GM21825 (cell line): Measurements from ENCODE around the gene MAP7.

Experiments used
- ATAC-seq: cut with Tn5 transposase; IDR thresholded peaks from one replicate; pipeline ENCODE4 v1.9.1; 2021; ENCODE audit warnings: mild to moderate bottlenecking, moderate library complexity; ENCODE audit not compliant: unreplicated experiment

MAP7 gene

DNA sequence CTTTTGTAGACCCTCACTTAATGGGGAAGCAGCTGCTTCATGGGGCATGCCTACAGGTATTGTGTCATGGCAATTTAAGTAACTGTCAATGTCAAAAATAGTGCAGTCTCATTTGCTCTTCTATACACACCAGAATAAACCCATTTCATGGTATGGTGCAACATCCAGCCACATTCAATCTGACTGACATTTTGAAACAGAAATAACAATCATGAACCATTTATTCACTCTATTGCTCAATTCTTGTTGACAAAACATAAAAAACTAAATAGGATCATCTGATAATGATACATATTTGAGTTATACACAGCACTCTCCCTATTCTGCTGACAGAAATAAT, 122.9 kb downstream of the MAP7 start:
- no peak for ATAC-seq

DNA sequence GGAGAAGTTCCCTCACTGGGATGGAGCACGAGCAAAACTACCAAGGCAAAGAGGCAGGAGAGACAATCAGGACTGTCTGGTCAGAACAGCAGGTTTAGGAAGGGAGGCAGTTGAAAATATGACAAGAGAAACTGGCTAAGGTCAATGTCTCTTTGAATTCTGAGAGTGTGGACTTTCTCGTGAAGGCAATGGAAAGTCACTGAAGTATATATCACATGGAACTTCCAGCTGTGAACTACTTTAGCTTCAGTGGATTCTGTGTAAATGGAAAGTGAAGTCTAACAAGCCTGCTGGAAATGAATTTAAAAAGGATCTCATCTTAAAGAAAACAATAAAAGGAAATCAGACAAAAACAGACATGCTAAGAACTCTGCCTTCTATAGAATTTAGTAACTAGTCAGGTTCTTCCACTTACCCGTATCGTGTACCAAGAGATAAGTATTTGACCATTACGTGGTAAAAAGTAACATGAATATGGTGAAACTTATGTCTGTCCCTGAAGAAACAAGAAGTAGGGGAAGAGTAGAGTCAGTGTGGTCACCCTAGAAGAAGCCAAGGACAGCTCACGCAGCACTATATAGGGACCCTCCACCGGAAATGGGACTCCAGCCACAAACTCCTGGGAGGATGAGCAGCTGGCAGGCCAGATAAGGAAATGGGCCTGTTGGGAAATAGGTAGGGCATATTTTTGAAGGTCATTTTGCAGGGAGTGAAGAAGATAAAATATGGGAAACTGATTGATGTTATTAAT, 123.4 kb downstream of the MAP7 start:
- ATAC-seq = no peak

DNA sequence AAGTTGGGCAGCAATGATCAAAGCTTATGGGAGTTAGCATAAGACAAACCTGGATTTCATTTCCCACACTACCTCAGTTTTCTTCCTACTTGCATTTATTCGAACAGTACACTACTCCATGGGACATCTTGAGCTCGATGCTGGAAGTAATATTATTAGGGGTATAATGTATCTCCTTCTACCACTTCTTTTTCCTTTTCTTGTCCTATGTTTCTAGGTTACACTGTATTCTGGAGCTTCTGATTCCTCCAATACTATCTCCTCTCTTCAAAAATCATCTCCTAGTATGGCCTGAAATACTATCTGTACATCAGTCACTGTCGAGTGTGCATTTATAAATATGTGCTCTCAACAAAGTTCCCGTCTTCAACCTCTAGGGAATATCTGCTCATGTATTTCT, 124.4 kb downstream of the MAP7 start:
- no peak for ATAC-seq

DNA sequence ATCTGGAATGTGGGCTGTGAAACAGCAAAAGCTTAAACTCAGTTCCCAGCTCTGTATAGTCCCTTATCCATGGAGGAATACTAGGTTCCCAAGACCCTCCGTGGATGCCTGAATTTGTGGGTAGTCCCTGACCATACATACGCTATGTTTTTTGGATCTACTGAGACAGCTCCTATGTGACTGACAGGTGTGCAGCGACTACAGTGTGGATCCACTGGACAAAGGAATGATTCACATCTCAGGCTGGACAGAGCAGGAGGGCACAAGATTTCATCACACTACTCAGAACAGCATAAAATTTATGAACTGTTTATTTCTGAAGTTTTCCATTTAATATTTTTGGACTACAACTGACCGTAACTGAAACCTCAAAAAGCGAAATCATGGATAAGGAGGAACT, 125.3 kb downstream of the MAP7 start:
- no peak for ATAC-seq

DNA sequence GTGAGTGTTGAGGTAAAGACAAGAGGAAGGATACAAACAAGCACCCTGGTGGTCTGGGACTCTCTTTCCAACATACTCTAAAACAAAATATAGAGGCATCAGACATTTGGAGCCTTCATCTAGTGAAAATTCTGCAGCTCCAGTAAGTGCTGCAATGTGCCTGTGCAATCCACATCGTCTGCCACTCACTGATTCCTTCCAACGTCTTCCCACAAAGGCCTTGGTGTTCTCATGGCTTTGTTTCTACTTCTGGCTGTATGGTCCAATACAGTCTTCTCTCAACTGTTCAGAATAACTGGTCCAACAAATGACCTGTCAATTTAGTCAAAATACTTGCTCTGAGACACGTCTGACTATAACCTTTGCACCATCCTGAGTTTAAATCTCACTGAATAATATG, 125.8 kb downstream of the MAP7 start:
- ATAC-seq = no peak

GRCh38 chr6:136421537-136422158, 128.6 kb downstream of the MAP7 start:
- ATAC-seq = no peak

DNA sequence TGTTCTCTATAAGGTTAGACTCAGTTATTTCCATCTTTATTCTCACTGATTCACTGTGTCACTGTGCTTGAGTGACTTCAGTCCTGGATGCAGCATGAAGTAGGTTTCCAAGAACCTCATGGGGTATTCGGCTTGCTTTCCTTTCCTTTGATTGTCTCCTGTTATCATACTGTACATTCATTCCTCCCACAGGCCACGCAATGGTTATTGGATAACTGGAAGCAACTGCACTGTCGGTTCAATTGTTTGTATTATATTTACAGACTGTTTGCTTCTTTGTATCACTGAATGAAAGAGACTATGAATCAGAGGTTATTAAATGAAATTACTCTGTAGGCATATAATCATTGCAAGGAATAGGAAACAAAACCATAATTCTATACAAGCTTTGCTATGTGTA, 129.4 kb downstream of the MAP7 start:
- ATAC-seq = no peak

GRCh38 chr6:136415351-136416007, 134.7 kb downstream of the MAP7 start:
- ATAC-seq = no peak

- no peak for ATAC-seq
Measured at GRCh38 chr6:136412410-136412809, 137.8 kb downstream of the MAP7 start.

DNA sequence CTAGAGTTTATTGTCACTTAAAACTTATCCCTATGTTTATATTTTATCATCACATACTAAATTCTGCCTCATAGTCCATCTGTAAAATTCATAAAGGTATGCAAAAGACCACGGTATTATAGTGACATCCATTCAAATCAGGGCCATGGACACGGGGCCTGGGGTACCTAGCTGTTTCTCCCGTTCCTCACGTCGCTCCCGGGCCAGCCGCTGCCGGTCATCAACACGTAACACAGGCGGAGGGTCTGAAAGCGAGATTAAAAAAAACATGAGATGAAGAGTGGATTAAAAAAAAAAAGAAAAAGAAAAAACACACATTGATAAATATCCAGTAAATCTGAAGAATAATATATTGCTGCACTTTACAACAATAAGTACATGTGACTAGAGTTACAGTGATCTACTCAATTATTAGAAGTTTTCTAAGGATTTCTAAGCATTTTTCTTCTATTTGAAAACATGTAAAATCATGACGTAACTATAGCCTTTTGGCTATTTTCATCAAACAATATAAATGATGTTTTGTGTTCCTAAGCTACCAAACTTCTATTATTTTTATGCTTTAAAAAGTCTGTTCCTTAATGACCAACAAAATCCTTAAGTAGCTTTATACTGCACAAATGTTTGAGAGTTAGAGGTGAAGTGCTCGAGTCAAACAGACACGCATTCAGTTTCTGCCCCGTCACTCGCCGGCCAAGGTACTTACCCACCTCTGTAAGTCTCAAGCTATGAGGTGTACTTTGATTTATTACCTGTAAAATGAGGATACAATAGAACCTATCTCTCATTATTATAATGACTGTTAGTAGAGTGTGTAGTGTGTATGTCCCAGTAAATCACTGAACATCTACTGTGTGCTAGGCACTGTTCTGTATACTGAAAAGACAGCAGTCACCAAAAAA, 138.5 kb downstream of the MAP7 start:
- no peak for ATAC-seq

GRCh38 chr6:136411025-136411325, 139.2 kb downstream of the MAP7 start:
- no peak for ATAC-seq

DNA sequence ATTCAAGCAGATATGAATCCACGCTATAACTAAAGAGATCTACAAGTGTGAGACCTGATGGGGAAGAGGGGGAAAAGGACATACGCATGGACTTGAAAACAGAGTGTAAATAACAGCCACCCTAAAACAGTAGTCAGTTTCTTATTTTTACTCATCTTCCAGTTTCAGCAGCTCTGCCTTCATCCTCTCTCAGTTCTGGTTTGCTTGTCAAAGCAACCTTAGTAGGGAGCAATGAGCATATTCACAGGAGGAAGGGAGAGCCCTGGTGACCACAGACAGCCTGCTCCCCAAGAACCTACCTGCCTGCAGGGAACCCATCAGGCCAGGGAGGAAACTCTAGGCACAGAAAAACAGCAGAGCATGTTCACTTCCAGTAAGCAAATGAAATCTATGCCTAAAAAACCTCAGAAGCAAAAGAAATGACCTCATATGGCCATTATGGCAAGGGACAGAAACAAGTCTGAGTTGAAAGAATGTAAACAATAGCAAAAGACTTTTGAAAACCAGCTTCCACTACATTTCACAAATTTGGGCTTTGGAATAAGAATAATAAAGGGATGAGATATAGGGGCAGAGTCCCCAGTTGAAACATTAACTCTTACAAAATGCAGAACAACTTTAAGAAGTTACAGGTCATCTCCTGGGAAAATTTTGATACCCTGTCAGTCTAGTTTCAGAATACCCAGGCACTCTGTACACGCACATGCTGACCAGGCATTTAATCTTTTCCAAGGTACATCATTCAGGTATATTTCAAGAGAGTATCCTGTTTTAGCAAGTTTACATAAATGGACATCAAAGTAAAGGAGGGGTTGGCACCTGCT, 139.8 kb downstream of the MAP7 start:
- peak; percentile 78 for ATAC-seq

DNA sequence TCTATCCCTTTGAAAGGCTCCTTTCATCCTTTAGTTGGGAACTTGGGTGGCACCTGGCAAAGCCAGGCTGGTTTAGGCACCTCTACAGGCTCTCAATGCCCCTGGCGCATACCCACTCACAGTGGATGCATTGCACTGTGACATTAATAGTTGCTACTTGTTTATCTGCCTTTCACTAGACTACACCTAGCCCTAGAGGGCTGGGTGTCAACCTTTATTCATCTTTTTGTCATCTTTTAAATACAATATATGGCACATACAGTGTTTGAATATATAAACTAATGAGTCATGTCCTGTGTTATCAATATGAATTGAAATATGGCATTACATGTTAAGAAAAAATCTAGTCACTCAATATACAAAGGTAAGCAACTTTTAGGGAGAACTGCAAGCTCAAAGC, 140.6 kb downstream of the MAP7 start:
- no peak for ATAC-seq

GRCh38 chr6:136408204-136408603, 142.0 kb downstream of the MAP7 start:
- ATAC-seq = no peak

DNA sequence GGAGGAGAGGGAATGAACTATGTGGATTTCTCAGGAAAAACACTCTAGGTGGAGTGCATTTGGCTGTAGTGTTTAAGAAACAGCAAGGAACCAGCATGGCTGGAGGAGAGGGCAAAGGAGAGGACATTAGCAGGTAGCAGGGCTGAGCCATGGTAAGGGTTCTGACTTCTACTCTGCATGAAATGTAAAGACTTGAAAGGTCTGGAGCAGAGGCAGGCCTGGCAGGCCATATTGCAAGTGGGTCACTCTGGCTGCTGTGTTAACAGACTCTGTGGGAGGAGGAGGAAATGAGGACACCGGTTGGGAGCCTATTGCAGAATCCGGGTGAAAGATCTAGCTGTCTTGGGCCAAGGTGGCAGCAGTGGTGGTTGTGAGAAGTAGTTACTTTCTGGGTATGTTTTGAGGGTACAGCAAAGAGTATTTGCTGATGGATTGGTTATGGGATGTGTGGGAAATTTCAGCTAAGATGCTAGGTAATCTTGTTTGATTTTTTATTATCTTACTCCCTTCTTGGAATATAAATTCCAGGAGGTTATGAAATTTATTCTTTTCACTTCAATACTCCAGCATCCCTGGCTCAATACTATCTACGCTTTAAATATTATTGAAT, 144.7 kb downstream of the MAP7 start:
- no peak for ATAC-seq

DNA sequence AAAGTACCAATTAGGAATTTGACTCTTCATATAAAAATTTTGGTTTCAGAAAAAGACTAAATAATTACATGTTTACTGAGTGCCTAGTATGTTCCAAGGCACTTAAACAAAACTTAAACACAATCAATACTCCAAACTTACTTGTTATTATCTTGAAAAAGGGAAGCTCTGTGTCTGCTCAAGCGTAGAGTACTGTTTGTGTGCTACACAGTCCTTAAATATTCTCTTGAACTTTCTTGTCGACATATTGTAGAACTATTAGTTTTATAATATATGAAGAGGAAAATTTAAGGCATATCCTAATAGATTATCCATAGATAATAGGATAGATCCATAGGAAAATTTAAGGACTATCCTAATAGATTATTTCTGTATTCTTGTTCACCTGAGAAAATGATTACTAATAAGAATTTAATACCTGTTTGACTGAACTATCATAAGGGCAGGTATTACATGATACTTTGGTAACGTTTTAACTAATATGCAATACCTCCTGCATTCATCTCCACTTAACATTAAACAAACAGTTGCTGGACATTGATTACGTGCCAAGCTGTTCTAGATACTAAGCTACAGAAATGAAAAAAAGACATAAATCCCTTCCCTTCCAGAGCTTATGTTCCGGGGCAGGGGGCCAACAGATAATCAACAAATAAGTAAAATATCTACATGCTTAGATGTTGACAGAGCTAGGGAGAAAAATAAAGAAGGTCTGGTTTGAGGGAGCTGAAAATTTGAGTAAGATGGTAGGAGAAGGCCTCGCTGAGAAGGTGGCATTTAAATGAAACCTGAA, 145.4 kb downstream of the MAP7 start:
- no peak for ATAC-seq

DNA sequence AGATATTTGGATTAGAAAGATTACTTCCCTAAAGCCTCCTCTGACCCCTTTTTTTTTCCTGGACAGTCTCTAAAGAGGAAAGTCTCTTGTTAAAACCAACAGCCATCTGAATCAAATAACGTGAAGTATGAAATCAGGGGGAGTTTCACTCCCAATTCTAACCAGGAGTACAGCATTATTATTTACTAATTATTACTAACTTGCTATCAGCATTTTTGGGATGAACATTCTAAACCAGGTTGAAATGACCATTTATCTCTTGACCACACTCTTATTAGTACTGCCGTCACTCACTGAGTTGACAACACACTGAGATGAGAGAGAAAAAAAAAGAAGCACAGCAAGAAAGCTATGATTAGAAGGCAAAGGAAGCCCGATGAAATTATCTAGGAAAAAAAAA, 146.2 kb downstream of the MAP7 start:
- no peak for ATAC-seq

GRCh38 chr6:136403110-136403980, 146.9 kb downstream of the MAP7 start:
- no peak for ATAC-seq

DNA sequence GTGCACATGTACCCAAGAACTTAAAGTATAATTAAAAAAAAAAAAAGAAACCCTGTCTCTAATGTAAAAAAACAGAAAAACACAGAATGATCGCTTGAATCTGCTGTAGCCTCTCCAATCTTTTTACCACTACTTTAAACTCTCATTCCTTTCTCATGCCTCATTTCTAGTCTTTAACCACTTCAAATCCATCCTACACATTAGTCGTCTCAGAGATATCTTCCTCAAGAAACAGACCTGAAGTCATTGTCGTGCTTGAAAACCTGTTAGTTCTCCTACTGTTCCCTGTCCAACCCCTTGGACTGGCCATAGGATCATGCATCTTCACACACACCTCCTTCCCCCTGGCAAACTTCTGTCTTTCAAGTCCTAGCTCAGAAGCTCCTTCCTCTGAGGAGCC, 148.5 kb downstream of the MAP7 start:
- no peak for ATAC-seq
